DND-41 (cell line): ENCODE measurements around the gene FRS2.

ENCODE experiments used
- ATAC-seq: fragments of 200-7000 bp; cut with Tn5 transposase; 3 replicates; pipeline ENCODE4 v1.9.1; 2021; ENCODE audit warnings: low read depth; ENCODE audit not compliant: insufficient read depth
- DNase-seq: peaks from one replicate; pipeline ENCODE4 v3.0.0-alpha.2; 2020
- H2AFZ ChIP-seq: 2 replicates; pipeline ENCODE4 v1.6.0; 2012; ENCODE audit warnings: low read depth, low read length
- H3K27ac ChIP-seq: 2 replicates; pipeline ENCODE4 v1.5.1; 2012; ENCODE audit warnings: low read length, inconsistent platforms
- H3K27me3 ChIP-seq: fragments of 200-600 bp; sonication (generic); 2 replicates; pipeline ENCODE4 v1.6.0; 2012; ENCODE audit warnings: low read length, mild to moderate bottlenecking, inconsistent platforms; ENCODE audit not compliant: insufficient read depth, poor library complexity
- H3K36me3 ChIP-seq: 2 replicates; pipeline ENCODE4 v1.5.1; 2012; ENCODE audit warnings: low read length, inconsistent platforms; ENCODE audit not compliant: insufficient read depth
- H3K4me1 ChIP-seq: 2 replicates; pipeline ENCODE4 v1.5.1; 2012; ENCODE audit warnings: mild to moderate bottlenecking, low read length; ENCODE audit not compliant: insufficient read depth
- H3K4me2 ChIP-seq: 2 replicates; pipeline ENCODE4 v1.6.0; 2012; ENCODE audit warnings: mild to moderate bottlenecking, moderate library complexity, low read length, inconsistent platforms; ENCODE audit not compliant: insufficient read depth
- H3K4me3 ChIP-seq, 2 experiments: fragments of 200-600 bp in 1 of 2; shearing (Covaris generic) in 1 of 2; 2 replicates each; pipeline ENCODE4 v1.5.1; 2012 to 2016; ENCODE audit warnings: inconsistent platforms in 2 of 2, low read length in 2 of 2, mild to moderate bottlenecking in 2 of 2, low read depth in 1 of 2, moderate library complexity in 1 of 2
- H3K79me2 ChIP-seq: 2 replicates; pipeline ENCODE4 v1.6.0; 2012; ENCODE audit warnings: low read length, inconsistent platforms; ENCODE audit not compliant: insufficient read depth
- H3K9ac ChIP-seq: 2 replicates; pipeline ENCODE4 v1.6.0; 2012; ENCODE audit warnings: low read depth, mild to moderate bottlenecking, inconsistent platforms, low read length, moderate library complexity
- H3K9me3 ChIP-seq: 2 replicates; pipeline ENCODE4 v1.5.1; 2012; ENCODE audit warnings: low read length, moderate library complexity, mild to moderate bottlenecking, inconsistent platforms; ENCODE audit not compliant: insufficient read depth, severe bottlenecking
- H4K20me1 ChIP-seq: 2 replicates; pipeline ENCODE4 v1.6.0; 2012; ENCODE audit warnings: low read length; ENCODE audit not compliant: insufficient read depth
- CTCF ChIP-seq: IDR thresholded peaks from 2 replicates; pipeline ENCODE4 v1.5.1; 2012; ENCODE audit warnings: borderline replicate concordance, low read length, moderate library complexity, mild to moderate bottlenecking; ENCODE audit not compliant: poor library complexity, severe bottlenecking; ENCODE audit errors: extremely low read depth
- EZH2 ChIP-seq: IDR thresholded peaks from 3 replicates; pipeline ENCODE4 v1.6.1; 2012; ENCODE audit warnings: borderline replicate concordance, low read depth, mild to moderate bottlenecking, moderate library complexity, low read length, inconsistent platforms; ENCODE audit not compliant: severe bottlenecking

Gene FRS2

DNA sequence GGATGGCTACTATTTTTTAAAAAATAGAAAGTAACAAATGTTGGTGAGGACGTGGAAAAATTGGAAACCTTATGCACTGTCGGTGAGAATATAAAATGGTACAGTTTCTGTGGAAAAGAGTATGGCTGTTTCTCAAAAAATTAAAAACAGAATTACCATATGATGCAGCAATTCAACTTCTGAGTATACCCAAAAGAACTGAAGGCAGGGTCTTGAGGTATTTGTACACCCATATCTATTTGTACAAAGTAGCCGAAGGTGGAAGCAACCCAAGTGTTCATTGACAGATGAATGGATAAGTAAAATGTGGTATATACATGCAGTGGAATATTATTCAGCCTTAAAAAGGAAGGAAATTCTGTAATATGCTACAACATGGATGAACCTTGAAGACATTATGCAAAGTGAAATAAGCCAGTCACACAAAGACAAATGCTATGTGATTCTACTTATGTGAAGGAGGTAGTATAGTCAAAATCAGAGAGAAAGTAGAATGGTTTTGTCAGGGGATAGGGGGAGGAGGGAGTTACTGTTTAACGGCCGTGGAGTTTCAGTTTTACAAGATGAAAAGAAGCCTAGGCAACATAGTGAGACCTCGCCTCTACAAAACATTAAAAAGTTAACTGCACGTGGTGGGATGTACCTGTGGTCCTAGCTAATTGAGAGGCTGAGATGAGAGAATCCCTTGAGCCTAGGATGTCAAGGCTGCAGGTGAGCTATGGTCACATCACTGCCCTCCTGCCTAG lies 76.7 kb downstream of the FRS2 start:
- Histone ChIP-seq H3K4me3 (no peak overlapping the region), H4K20me1 (no peaks in the 10 kb centered on the region), H3K27me3 (no peaks in the 10 kb centered on the region), H3K4me1 (no peaks in the 10 kb centered on the region), H3K79me2 (no peaks in the 10 kb centered on the region), H3K9me3 (peaks cover 7% of the 10 kb centered on the region), H3K4me2 (no peak overlapping the region), H3K27ac (no peak overlapping the region), H2AFZ (no peak overlapping the region), H3K36me3 (no peaks in the 10 kb centered on the region), H3K9ac (no peak overlapping the region)
- no peak for DNase-seq
- no peak for ATAC-seq
- TF ChIP-seq CTCF (no peak), EZH2 (no peak)

DNA sequence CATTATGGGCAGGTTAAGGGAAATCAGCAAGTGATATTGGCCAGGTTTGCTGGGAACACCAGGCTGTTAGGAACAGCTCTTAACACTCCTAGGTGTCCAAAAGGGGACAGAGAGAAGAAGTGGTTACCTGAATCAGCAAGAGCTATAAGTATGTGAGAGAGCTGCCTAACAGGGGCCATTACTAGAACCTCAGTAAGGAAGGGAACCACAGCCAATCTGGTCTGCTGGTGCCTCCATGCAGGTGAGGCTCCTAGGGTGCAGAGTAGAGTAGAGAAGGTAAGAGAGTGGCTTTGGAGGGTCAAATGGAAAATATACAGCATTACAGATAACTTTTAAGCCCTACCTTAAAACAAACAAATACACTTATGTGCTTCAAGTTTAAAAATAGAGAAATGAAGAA lies 78.5 kb downstream of the FRS2 start:
- Histone ChIP-seq H3K4me1 (no peaks in the 10 kb centered on the region), H4K20me1 (no peaks in the 10 kb centered on the region), H3K9ac (no peak overlapping the region), H3K79me2 (no peaks in the 10 kb centered on the region), H2AFZ (no peak overlapping the region), H3K9me3 (peaks cover under 1% of the 10 kb centered on the region), H3K27ac (no peak overlapping the region), H3K27me3 (no peaks in the 10 kb centered on the region), H3K4me3 (no peak overlapping the region), H3K36me3 (no peaks in the 10 kb centered on the region), H3K4me2 (no peak overlapping the region)
- ATAC-seq (no peak), DNase-seq (no peak)
- TF ChIP-seq CTCF (no peak), EZH2 (no peak)

GRCh38 chr12:69550569-69551350 lies 80.6 kb downstream of the FRS2 start:
- Histone ChIP-seq H4K20me1 (no peaks in the 10 kb centered on the region), H3K9ac (no peak overlapping the region)

More at GRCh38 chr12:69550569-69551350, 80.6 kb downstream of the FRS2 start:
- DNase-seq (no peak), ATAC-seq (no peak)
- Histone ChIP-seq H3K9me3 (no peaks in the 10 kb centered on the region), H3K79me2 (no peaks in the 10 kb centered on the region), H3K27ac (no peak overlapping the region), H3K36me3 (no peaks in the 10 kb centered on the region), H3K4me3 (no peak overlapping the region), H3K4me2 (no peak overlapping the region), H3K27me3 (no peaks in the 10 kb centered on the region), H2AFZ (no peak overlapping the region), H3K4me1 (no peaks in the 10 kb centered on the region)
- TF ChIP-seq EZH2 (no peak), CTCF (no peak)
